Measurements from ENCODE around the gene SMNDC1.

Gene SMNDC1

DNA sequence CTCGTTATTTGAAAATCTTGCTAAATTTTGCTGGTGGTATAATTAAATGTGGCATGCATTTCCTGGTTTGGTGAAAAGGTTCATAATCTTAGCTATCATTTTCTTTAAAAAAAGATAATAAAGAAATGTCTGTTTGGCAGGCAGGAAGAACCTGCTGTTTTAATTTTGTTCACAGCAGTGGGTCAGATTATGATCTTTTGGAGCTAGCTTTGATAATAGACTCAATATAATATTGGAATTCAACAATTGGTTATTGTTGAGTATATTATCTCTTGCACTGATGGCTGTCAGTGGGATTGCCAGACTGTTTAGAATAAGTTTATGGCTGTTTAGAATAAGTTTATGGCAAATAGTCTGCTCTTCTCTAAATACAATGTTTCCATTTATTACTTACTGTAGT, 62.2 kb downstream of the SMNDC1 start:
- H3K27me3 ChIP-seq (ENCODE audit: insufficient read depth, poor library complexity, severe bottlenecking), result no peaks in the 10 kb centered on the region
- H3K4me3 ChIP-seq (replicated peaks; ENCODE audit: insufficient read depth, low read length), result no peak overlapping the region
- no peak overlapping the region for H3K27ac ChIP-seq (replicated peaks)
- no peak for DNase-seq (ENCODE audit: low read depth in 1 of 2, low spot score in 1 of 2)
- TF ChIP-seq, protein P1, sequence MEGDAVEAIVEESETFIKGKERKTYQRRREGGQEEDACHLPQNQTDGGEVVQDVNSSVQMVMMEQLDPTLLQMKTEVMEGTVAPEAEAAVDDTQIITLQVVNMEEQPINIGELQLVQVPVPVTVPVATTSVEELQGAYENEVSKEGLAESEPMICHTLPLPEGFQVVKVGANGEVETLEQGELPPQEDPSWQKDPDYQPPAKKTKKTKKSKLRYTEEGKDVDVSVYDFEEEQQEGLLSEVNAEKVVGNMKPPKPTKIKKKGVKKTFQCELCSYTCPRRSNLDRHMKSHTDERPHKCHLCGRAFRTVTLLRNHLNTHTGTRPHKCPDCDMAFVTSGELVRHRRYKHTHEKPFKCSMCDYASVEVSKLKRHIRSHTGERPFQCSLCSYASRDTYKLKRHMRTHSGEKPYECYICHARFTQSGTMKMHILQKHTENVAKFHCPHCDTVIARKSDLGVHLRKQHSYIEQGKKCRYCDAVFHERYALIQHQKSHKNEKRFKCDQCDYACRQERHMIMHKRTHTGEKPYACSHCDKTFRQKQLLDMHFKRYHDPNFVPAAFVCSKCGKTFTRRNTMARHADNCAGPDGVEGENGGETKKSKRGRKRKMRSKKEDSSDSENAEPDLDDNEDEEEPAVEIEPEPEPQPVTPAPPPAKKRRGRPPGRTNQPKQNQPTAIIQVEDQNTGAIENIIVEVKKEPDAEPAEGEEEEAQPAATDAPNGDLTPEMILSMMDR (IDR thresholded peaks at IDR 0.05; ENCODE audit: insufficient read depth, low read length), result no peak
- TF ChIP-seq GABPA (IDR thresholded peaks at IDR 0.05; ENCODE audit: low read depth) (no peak), SPI1 (IDR thresholded peaks at IDR 0.05; ENCODE audit: borderline replicate concordance, low read depth) (no peak), REST (IDR thresholded peaks at IDR 0.05; ENCODE audit: insufficient replicate concordance, low read depth) (no peak), POLR2AphosphoS5 (IDR thresholded peaks at IDR 0.05; ENCODE audit: low read depth) (no peak)

DNA sequence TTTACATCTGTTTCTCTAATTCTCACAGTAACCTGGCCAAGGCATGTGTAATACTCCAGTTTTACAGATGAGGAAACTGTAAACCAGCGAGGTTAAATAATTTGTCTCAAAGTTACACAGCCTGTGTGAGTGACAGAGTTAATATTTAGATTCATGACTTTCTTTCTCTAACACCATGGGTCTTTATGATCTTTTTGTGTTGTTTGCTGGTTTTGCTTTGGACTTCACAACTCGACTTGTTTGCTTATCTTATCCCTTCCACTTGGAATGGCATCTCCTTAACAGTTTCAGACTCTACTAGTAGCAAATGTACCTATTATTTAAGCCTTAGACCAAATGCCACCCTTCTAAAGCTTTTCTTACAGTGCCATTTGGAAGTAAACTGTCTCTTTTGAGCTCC, 62.9 kb downstream of the SMNDC1 start:
- Histone ChIP-seq H3K4me3 (replicated peaks; ENCODE audit: insufficient read depth, low read length) (no peak overlapping the region), H3K27me3 (ENCODE audit: insufficient read depth, poor library complexity, severe bottlenecking) (no peaks in the 10 kb centered on the region), H3K27ac (replicated peaks) (no peak overlapping the region)
- no peak for DNase-seq (ENCODE audit: low read depth in 1 of 2, low spot score in 1 of 2)
- no peak for TF ChIP-seq REST (IDR thresholded peaks at IDR 0.05; ENCODE audit: insufficient replicate concordance, low read depth)
- no peak for TF ChIP-seq GABPA (IDR thresholded peaks at IDR 0.05; ENCODE audit: low read depth)
- TF ChIP-seq, protein P1 (IDR thresholded peaks at IDR 0.05; ENCODE audit: insufficient read depth, low read length), result no peak
- no peak for TF ChIP-seq POLR2AphosphoS5 (IDR thresholded peaks at IDR 0.05; ENCODE audit: low read depth)
- TF ChIP-seq SPI1 (IDR thresholded peaks at IDR 0.05; ENCODE audit: borderline replicate concordance, low read depth), result no peak

GRCh38 chr10:110241407-110241806, 63.3 kb downstream of the SMNDC1 start:
- H3K4me3 ChIP-seq (replicated peaks; ENCODE audit: insufficient read depth, low read length), result no peak overlapping the region
- no peaks in the 10 kb centered on the region for H3K27me3 ChIP-seq (ENCODE audit: insufficient read depth, poor library complexity, severe bottlenecking)
- H3K27ac ChIP-seq (replicated peaks), result no peak overlapping the region
- no peak for DNase-seq (ENCODE audit: low read depth in 1 of 2, low spot score in 1 of 2)
- TF ChIP-seq REST (IDR thresholded peaks at IDR 0.05; ENCODE audit: insufficient replicate concordance, low read depth), result no peak
